WTC11 (cell line): ENCODE data around the gene HDAC9. TPM values are rescaled to one million over a fixed set of nuclear protein-coding genes. Genes with fewer than 3 reads are reported as not detected.

Source experiments
- ATAC-seq: fragments of 200-7000 bp; cut with Tn5 transposase; 2 replicates; pipeline ENCODE4 v1.10.0; 2021; ENCODE audit warnings: mild to moderate bottlenecking, moderate library complexity
- CTCF ChIA-PET: fragments of 300-600 bp; sonication (Branson Sonifier 250); formaldehyde crosslinking; loops from one replicate; lab custom pipeline; 2021; ENCODE audit warnings: antibody characterized with exemption; lab: Charles Lee
- POLR2A ChIA-PET: fragments of 350-600 bp; sonication (Branson Sonifier 250); formaldehyde crosslinking; loops from one replicate; lab custom pipeline; 2021; ENCODE audit warnings: antibody characterized with exemption; lab: Charles Lee
- DNase-seq: peaks from one replicate; pipeline ENCODE4 v3.0.0; 2021; ENCODE audit warnings: low spot score
- H3K27ac Mint-ChIP-seq: 2 replicates; pipeline ENCODE4 v1.8.0; 2021; ENCODE audit warnings: mixed read lengths
- H3K27me3 Mint-ChIP-seq: 2 replicates; pipeline ENCODE4 v1.8.0; 2021; ENCODE audit warnings: low read depth, mild to moderate bottlenecking, moderate library complexity, mixed read lengths
- H3K36me3 Mint-ChIP-seq: 2 replicates; pipeline ENCODE4 v1.8.0; 2021; ENCODE audit warnings: mixed read lengths
- H3K4me1 Mint-ChIP-seq: 2 replicates; pipeline ENCODE4 v1.8.0; 2022; ENCODE audit warnings: mixed read lengths
- H3K4me3 Mint-ChIP-seq: 2 replicates; pipeline ENCODE4 v1.8.0; 2021; ENCODE audit warnings: mild to moderate bottlenecking, moderate library complexity, mixed read lengths
- H3K9me3 Mint-ChIP-seq: 2 replicates; pipeline ENCODE4 v1.8.0; 2021; ENCODE audit warnings: mixed read lengths
- ATF1 ChIP-seq: sonication (generic); formaldehyde crosslinking; IDR thresholded peaks from 2 replicates; pipeline ENCODE4 v1.8.1; 2023; ENCODE audit warnings: mild to moderate bottlenecking, moderate library complexity, missing genetic modification reagents
- EMX1 ChIP-seq: fragments of 250-450 bp; sonication (Bioruptor Pico); IDR thresholded peaks from 2 replicates; pipeline ENCODE4 v1.8.0; 2021; ENCODE audit warnings: mild to moderate bottlenecking
- GRHL2 ChIP-seq: fragments of 250-450 bp; sonication (Bioruptor Pico); IDR thresholded peaks from 2 replicates; pipeline ENCODE4 v1.8.0; 2022; ENCODE audit warnings: mild to moderate bottlenecking, moderate library complexity; ENCODE audit not compliant: insufficient replicate concordance, severe bottlenecking
- JUN ChIP-seq: sonication (generic); formaldehyde crosslinking; IDR thresholded peaks from 2 replicates; pipeline ENCODE4 v1.8.0; 2023; ENCODE audit warnings: mild to moderate bottlenecking, missing genetic modification reagents
- NFATC4 ChIP-seq: fragments of 250-450 bp; sonication (Bioruptor Pico); IDR thresholded peaks from 2 replicates; pipeline ENCODE4 v1.9.0; 2021; ENCODE audit warnings: mild to moderate bottlenecking
- NFE2L1 ChIP-seq: sonication (generic); formaldehyde crosslinking; IDR thresholded peaks from 2 replicates; pipeline ENCODE4 v1.8.1; 2023; ENCODE audit warnings: missing genetic modification reagents
- NR1H2 ChIP-seq: sonication (generic); formaldehyde crosslinking; IDR thresholded peaks from 2 replicates; pipeline ENCODE4 v1.9.0; 2021; ENCODE audit warnings: mild to moderate bottlenecking, moderate library complexity, missing genetic modification reagents
- SMAD4 ChIP-seq: sonication (generic); formaldehyde crosslinking; IDR thresholded peaks from 2 replicates; pipeline ENCODE4 v1.8.0; 2022; ENCODE audit warnings: mild to moderate bottlenecking, missing genetic modification reagents
- SP1 ChIP-seq: sonication (generic); formaldehyde crosslinking; conservative IDR thresholded peaks from 2 replicates; pipeline ENCODE4 v1.8.1; 2022; ENCODE audit warnings: missing genetic modification reagents
- ZNF317 ChIP-seq: sonication (generic); formaldehyde crosslinking; IDR thresholded peaks from 2 replicates; pipeline ENCODE4 v1.8.1; 2023; ENCODE audit warnings: low read depth, mild to moderate bottlenecking, moderate library complexity, missing genetic modification reagents, borderline replicate concordance
- ZNF671 ChIP-seq: fragments of 250-450 bp; sonication (Bioruptor Pico); IDR thresholded peaks from 2 replicates; pipeline ENCODE4 v1.8.0; 2021; ENCODE audit warnings: mild to moderate bottlenecking
- total RNA-seq: library from RNA; stranded (reverse); gene quantifications from 3 replicates; pipeline ENCODE4 v1.2.3, GENCODE V29; 2021
- TF ChIP-seq, protein P1 (sequence below): sonication (generic); formaldehyde crosslinking; IDR thresholded peaks from 2 replicates; pipeline ENCODE4 v1.8.0; 2022; ENCODE audit warnings: mild to moderate bottlenecking, missing genetic modification reagents
- TF ChIP-seq, protein P2 (sequence below): fragments of 200-600 bp; IDR thresholded peaks from 2 replicates; pipeline ENCODE4 v1.8.0; 2022; ENCODE audit warnings: antibody characterized with exemption
- TF ChIP-seq, protein P3 (sequence below): sonication (generic); formaldehyde crosslinking; IDR thresholded peaks from 2 replicates; pipeline ENCODE4 v1.8.1; 2022; ENCODE audit warnings: mild to moderate bottlenecking, missing genetic modification reagents, moderate library complexity, borderline replicate concordance
- TF ChIP-seq, protein P4 (sequence below): sonication (generic); formaldehyde crosslinking; IDR thresholded peaks from 2 replicates; pipeline ENCODE4 v1.8.1; 2023; ENCODE audit warnings: mild to moderate bottlenecking, moderate library complexity, missing genetic modification reagents
- TF ChIP-seq, protein P5 (sequence below): fragments of 250-450 bp; sonication (Bioruptor Pico); conservative IDR thresholded peaks from 2 replicates; pipeline ENCODE4 v1.9.0; 2021; ENCODE audit warnings: mild to moderate bottlenecking
- TF ChIP-seq, protein P6 (sequence below): sonication (generic); formaldehyde crosslinking; IDR thresholded peaks from 2 replicates; pipeline ENCODE4 v1.8.0; 2022; ENCODE audit warnings: mild to moderate bottlenecking, missing genetic modification reagents
- TF ChIP-seq, protein P7 (sequence below): fragments of 250-450 bp; sonication (Bioruptor Pico); IDR thresholded peaks from 2 replicates; pipeline ENCODE4 v1.9.0; 2021; ENCODE audit warnings: mild to moderate bottlenecking
- TF ChIP-seq, protein P8 (sequence below): sonication (generic); formaldehyde crosslinking; IDR thresholded peaks from 2 replicates; pipeline ENCODE4 v1.8.1; 2022; ENCODE audit warnings: low read depth, missing genetic modification reagents, borderline replicate concordance

Gene HDAC9
- total RNA-seq, 1 experiment from 2014 or later: 18.8 TPM

DNA sequence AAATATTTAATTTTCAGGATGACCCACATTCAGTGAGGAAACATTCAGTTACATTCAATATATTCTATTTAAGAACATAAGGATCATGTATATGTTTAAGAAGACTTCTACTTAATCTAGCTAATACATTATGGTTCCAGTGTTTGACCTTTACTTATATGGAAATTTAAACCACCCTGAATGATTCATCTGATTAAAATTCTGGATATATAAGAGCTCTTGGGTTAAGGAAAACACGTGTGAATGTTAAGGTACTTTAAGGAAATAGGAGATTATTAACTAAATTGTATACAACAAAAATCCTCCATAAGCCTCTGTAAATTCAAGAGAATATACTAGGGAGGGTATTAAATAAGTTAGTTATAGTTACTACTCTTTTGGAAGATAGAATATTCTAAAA, 40.9 kb downstream of the HDAC9 start (continued):
- no peak for TF ChIP-seq JUN (CRISPR knock-in tag)

DNA sequence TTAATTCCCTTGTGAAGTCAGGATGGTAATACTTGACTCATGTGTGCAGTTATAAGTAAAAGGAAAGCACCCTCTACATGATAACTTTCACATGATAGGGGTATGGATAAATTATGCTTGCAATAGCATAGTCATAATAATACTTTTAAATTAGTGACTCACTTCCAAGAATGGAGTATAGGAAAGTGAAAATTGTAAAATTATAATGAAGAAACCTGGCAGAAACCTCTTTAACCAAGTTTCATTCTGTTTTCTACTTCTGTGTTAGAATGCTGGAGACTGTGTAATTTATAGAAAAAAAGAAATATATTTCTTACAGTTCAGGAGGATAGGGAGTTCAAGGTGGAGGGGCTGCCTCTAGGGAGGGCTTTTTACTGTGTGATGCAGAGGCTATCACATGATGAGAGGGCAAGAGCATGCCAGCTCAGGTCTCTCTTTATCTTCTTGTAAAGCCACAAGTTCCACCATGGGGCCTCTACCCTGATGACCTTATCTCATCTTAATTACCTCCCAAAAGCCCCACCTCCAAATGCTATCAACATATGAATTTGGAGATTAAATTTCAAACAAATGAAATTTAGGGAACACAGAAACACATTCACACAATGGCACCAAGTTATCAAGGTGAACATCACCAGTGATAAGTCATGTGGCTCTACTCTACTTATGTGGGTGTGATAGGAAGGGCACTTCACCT, 43.2 kb downstream of the HDAC9 start:
- TF ChIP-seq, protein P1, sequence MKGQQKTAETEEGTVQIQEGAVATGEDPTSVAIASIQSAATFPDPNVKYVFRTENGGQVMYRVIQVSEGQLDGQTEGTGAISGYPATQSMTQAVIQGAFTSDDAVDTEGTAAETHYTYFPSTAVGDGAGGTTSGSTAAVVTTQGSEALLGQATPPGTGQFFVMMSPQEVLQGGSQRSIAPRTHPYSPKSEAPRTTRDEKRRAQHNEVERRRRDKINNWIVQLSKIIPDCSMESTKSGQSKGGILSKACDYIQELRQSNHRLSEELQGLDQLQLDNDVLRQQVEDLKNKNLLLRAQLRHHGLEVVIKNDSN: no peak
- TF ChIP-seq NFE2L1 (CRISPR knock-in tag) (no peak), SMAD4 (no peak), NR1H2 (CRISPR knock-in tag) (no peak), ZNF671 (CRISPR knock-in tag) (no peak), GRHL2 (CRISPR knock-in tag) (no peak), EMX1 (CRISPR knock-in tag) (no peak), ATF1 (CRISPR knock-in tag) (no peak), ZNF317 (no peak), NFATC4 (CRISPR knock-in tag) (no peak)
- TF ChIP-seq, protein P2, sequence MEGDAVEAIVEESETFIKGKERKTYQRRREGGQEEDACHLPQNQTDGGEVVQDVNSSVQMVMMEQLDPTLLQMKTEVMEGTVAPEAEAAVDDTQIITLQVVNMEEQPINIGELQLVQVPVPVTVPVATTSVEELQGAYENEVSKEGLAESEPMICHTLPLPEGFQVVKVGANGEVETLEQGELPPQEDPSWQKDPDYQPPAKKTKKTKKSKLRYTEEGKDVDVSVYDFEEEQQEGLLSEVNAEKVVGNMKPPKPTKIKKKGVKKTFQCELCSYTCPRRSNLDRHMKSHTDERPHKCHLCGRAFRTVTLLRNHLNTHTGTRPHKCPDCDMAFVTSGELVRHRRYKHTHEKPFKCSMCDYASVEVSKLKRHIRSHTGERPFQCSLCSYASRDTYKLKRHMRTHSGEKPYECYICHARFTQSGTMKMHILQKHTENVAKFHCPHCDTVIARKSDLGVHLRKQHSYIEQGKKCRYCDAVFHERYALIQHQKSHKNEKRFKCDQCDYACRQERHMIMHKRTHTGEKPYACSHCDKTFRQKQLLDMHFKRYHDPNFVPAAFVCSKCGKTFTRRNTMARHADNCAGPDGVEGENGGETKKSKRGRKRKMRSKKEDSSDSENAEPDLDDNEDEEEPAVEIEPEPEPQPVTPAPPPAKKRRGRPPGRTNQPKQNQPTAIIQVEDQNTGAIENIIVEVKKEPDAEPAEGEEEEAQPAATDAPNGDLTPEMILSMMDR: no peak
- TF ChIP-seq, protein P3, sequence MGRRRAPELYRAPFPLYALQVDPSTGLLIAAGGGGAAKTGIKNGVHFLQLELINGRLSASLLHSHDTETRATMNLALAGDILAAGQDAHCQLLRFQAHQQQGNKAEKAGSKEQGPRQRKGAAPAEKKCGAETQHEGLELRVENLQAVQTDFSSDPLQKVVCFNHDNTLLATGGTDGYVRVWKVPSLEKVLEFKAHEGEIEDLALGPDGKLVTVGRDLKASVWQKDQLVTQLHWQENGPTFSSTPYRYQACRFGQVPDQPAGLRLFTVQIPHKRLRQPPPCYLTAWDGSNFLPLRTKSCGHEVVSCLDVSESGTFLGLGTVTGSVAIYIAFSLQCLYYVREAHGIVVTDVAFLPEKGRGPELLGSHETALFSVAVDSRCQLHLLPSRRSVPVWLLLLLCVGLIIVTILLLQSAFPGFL: no peak
- TF ChIP-seq, protein P4, sequence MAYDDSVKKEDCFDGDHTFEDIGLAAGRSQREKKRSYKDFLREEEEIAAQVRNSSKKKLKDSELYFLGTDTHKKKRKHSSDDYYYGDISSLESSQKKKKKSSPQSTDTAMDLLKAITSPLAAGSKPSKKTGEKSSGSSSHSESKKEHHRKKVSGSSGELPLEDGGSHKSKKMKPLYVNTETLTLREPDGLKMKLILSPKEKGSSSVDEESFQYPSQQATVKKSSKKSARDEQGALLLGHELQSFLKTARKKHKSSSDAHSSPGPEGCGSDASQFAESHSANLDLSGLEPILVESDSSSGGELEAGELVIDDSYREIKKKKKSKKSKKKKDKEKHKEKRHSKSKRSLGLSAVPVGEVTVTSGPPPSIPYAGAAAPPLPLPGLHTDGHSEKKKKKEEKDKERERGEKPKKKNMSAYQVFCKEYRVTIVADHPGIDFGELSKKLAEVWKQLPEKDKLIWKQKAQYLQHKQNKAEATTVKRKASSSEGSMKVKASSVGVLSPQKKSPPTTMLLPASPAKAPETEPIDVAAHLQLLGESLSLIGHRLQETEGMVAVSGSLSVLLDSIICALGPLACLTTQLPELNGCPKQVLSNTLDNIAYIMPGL (CRISPR knock-in tag): no peak
- TF ChIP-seq, protein P5, sequence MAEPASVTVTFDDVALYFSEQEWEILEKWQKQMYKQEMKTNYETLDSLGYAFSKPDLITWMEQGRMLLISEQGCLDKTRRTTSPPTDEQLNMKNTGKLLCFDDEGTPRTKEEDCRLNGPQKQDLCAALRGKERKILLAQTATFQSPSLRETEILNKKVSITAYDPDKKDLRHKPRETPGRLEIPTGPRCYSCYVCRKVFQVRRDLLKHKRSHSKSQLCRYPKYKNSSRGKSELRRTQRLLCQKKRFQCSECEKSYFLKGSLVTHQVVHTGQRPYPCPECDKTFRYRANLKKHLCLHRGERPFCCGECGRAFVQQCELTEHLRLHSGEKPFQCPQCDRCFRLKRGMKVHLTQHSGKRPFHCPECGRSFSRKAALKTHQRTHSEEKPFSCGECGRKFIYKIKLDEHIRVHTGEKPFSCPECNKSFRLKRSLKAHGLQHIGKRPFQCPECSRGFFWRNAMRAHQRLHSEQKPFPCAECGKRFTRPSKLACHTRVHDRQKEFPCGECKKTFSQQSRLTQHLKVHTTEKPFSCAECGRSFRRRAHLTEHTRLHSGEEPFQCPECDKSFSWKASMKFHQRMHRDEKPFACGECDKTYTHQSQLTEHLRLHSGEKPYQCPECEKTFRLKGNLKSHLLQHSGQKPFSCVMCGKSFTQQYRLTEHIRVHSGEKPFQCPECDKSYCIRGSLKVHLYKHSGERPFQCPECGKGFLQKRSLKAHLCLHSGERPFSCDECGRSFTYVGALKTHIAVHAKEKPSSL (CRISPR knock-in tag): no peak
- TF ChIP-seq, protein P6, sequence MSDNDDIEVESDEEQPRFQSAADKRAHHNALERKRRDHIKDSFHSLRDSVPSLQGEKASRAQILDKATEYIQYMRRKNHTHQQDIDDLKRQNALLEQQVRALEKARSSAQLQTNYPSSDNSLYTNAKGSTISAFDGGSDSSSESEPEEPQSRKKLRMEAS (CRISPR knock-in tag): no peak
- POLR2A ChIA-PET: no interaction called here
- CTCF ChIA-PET: no interaction called here
- no peaks in the 10 kb centered on the region for H3K9me3 Mint-ChIP-seq
- no peaks in the 10 kb centered on the region for H3K27me3 Mint-ChIP-seq
- H3K4me1 Mint-ChIP-seq: peaks cover 14% of the 10 kb centered on the region
- DNase-seq (no peak), ATAC-seq (no peak)
- H3K36me3 Mint-ChIP-seq: no peaks in the 10 kb centered on the region
- no peak overlapping the region for H3K4me3 Mint-ChIP-seq
- H3K27ac Mint-ChIP-seq: no peak overlapping the region

DNA sequence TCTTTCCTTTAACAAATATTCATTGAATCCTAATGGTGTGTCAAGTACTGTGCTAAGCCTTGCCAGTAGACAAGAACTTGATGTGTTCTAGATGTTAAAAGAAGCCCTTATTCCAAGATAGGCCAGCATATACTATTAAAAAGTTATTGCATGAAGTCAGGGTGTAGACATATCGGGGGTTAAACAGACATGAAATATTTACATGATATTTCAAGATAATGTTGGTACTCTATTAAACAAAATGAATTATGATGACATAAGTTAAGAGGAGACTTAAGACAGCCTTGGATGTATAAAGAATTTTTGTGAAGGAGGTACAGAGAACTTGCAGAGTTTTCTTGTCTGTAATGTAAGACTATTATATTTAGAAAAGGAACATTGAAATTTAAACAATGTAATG, 44.8 kb downstream of the HDAC9 start:
- no peak for DNase-seq
- no peak for ATAC-seq
- ChIA-PET CTCF (interaction anchor here (0.6 kb wide), 1 partner anchor 1478 kb away, joined by 3 read pairs; no protein-coding TSS in a partner anchor), POLR2A (interaction anchor here (0.6 kb wide), 1 partner anchor 126 kb away, joined by 3 read pairs; no protein-coding TSS in a partner anchor)
- no peak overlapping the region for H3K4me3 Mint-ChIP-seq
- no peaks in the 10 kb centered on the region for H3K27me3 Mint-ChIP-seq
- peaks cover 9% of the 10 kb centered on the region for H3K4me1 Mint-ChIP-seq
- no peaks in the 10 kb centered on the region for H3K9me3 Mint-ChIP-seq
- H3K36me3 Mint-ChIP-seq: no peaks in the 10 kb centered on the region
- no peak overlapping the region for H3K27ac Mint-ChIP-seq
- TF ChIP-seq, protein P7, sequence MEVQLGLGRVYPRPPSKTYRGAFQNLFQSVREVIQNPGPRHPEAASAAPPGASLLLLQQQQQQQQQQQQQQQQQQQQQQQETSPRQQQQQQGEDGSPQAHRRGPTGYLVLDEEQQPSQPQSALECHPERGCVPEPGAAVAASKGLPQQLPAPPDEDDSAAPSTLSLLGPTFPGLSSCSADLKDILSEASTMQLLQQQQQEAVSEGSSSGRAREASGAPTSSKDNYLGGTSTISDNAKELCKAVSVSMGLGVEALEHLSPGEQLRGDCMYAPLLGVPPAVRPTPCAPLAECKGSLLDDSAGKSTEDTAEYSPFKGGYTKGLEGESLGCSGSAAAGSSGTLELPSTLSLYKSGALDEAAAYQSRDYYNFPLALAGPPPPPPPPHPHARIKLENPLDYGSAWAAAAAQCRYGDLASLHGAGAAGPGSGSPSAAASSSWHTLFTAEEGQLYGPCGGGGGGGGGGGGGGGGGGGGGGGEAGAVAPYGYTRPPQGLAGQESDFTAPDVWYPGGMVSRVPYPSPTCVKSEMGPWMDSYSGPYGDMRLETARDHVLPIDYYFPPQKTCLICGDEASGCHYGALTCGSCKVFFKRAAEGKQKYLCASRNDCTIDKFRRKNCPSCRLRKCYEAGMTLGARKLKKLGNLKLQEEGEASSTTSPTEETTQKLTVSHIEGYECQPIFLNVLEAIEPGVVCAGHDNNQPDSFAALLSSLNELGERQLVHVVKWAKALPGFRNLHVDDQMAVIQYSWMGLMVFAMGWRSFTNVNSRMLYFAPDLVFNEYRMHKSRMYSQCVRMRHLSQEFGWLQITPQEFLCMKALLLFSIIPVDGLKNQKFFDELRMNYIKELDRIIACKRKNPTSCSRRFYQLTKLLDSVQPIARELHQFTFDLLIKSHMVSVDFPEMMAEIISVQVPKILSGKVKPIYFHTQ (CRISPR knock-in tag): no peak
- TF ChIP-seq ZNF317: no peak
- TF ChIP-seq, protein P8, sequence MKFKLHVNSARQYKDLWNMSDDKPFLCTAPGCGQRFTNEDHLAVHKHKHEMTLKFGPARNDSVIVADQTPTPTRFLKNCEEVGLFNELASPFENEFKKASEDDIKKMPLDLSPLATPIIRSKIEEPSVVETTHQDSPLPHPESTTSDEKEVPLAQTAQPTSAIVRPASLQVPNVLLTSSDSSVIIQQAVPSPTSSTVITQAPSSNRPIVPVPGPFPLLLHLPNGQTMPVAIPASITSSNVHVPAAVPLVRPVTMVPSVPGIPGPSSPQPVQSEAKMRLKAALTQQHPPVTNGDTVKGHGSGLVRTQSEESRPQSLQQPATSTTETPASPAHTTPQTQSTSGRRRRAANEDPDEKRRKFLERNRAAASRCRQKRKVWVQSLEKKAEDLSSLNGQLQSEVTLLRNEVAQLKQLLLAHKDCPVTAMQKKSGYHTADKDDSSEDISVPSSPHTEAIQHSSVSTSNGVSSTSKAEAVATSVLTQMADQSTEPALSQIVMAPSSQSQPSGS (CRISPR knock-in tag): no peak
- no peak for TF ChIP-seq SP1 (CRISPR knock-in tag)
